HG03460 (cell line): ENCODE measurements around the gene KIAA0040.

Experiments
- ATAC-seq: cut with Tn5 transposase; IDR thresholded peaks from one replicate; pipeline ENCODE4 v1.9.1; 2021; ENCODE audit not compliant: unreplicated experiment

Gene KIAA0040

DNA sequence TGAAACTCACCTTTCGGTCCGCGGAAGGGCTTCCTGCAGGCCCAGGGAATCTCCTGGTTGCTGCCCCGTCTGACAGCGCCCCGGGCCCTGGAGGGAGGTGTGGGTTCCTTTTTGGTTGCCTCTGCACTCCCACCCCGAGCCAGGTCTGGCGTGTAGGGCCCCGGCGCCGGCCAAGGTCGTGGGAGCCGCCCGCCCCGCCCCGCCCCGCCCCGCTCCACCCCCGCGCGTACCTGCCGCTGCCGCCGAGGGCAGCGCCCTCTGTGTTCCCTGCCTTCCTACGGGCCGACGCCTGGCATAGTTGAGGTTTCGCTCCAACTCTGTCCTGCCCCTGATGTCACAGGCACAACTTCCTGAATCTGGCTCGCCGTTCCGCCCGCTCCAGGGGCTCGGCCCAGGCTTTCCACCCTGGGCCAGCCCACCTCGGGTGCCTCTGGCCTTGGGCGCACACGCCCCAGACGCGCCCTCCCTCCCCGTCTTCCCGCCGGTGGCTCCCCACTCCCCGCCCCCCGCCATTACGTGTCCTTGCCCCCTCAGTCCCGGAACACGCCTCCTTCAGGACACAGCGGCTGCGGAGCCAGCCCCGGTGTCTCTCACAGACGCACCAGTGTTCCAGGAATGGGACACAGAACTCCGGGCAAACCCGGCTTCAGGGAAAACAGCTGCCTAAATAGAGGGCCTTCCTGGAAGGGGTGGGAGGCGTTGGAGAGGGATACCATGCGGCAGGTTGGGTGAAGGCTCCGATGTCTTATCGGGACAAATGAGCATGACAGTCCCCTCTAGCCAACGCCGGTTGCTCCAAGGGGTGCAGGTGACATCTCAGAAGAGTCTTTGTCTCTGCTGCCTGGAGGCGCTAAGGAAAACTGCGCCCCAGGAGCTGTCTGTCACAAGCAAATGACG is at the start of gene KIAA0040:
Gene KIAA0040, minus strand, starts transcription at position 147 of the 897 bp plus-strand sequence. CDS start 31,763 bp downstream, outside the sequence.
- ATAC-seq, result peak; percentile 43

DNA sequence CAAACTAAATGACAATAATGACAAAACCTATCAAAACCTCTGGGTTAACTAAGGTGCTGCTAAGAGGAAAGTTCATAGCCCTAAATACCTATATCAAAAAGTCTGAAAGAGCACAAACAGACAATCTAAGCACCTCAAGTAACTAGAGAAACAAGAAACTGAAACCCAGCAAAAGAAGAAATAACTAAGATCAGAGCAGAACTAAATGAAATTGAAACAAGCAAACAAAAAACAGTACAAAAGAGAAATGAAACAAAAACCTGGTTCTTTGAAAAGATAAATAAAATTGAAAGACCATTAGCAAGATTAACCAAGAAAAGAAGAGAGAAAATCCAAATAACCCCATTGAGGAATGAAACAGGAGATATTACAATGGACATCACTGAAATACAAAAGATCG is 44.8 kb upstream of the KIAA0040 start:
- peak; percentile 80 for ATAC-seq

DNA sequence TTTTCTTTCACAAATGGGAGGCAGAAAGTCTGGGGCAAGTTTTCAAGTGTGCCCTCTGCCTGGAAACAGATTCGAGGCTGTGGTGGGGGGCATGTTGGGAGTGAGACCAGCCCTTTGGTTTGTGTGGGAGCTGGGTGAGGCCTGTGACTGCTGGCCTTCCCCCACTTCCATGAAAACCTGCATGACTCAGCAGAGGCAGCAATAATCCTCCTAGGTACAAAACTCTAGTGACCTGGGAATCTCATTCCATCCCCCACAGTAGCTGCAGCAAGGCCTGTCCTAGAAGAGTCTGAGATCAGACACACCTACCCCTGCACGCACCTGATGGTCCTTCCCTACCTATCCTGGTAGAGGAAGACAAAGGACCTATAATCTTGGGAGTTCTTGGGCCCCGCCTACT is 42.1 kb upstream of the KIAA0040 start:
- no peak for ATAC-seq

DNA sequence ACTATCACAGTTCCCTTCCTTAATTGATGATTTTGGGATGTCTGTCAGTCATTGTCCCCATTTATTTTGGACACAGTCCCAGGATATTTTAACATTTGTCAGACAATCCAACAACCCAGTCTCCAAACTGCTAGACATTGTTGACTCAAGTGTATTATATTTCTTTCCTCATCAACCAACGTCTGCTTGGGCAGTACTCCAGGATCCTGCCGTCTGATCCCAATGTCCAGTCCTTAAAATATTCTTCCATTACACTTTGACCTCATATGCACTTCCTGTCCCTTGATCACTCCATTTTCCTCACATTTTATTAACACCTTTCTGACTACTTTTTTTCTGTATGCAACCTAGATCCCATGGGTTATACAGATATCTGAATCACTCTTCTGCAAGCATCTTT is 39.8 kb upstream of the KIAA0040 start:
- ATAC-seq, result no peak

DNA sequence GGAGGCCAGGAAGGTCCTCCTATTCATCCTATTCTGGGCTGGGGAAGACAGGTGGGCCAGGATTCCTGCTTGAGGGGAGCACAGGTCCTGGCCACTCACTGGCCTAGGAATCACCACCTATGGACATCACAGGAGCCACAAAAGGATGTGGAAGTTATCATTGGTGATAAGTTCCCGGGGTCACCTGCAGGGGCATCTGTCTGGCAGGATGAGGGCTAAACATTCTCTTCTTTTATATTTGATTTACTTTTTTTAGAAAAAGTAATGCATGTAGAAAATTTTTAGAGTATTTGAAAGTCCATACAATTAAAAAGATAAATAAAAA is 33.2 kb upstream of the KIAA0040 start:
- peak; percentile 7 for ATAC-seq

DNA sequence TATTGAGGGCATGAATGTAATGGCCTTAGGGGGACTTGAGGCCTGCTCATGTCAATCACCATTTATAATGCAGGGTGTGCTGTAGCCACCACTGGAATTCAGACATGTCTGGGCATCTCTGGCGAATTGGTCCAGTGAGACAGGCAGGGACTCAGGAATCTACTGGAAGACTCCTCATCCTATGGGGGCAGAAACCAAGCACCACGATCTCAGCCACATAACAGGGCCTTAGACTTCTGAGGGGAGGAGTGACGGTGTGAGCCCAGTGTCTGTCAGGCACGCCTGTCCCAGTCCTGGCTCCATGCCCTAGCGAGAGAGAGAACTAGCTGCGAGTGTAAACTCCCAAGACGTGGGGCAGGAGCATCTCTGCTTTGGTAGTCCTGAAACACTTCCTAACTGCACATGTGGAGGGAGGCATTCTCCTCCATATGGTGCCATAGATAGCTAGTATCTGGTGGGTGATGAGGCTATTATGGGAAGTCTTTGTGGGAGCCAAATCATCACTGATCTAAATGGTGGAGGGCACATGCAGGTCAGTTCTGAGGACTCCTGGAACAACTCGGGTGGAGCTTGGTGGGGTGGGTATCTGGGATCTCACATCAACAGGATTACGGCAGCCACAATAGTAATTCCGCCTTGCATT is 29.8 kb upstream of the KIAA0040 start:
- no peak for ATAC-seq

DNA sequence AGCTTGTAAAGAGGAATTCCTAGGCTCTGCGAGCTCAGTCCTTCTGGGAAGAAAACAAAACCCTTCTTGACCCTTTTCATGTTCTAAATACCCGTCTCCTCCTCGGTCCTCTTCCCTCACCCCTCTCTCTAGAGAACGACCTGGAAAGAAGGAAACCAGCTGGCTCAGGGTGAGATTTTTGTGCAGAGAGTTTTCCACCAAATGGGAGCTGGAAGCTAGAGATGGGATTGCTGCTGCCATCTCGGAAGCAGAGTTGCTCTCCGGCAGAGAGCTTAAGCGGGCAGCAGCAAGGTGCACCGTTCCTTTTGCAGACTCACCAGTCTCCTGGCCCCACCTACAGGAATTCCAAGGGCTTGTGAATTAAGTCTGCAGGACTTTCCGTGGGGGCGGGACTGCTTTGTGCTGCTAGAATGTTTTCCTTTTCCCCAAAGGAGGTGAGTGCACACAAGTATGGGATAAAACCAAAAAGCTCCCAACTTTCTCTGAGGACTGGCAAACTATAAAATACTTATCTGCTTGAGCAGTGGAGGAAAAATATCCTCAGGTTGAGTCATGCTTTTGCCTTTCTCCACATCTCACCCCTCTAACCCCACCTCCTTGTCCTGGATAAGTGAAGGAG is 29.1 kb upstream of the KIAA0040 start:
- ATAC-seq, result no peak

DNA sequence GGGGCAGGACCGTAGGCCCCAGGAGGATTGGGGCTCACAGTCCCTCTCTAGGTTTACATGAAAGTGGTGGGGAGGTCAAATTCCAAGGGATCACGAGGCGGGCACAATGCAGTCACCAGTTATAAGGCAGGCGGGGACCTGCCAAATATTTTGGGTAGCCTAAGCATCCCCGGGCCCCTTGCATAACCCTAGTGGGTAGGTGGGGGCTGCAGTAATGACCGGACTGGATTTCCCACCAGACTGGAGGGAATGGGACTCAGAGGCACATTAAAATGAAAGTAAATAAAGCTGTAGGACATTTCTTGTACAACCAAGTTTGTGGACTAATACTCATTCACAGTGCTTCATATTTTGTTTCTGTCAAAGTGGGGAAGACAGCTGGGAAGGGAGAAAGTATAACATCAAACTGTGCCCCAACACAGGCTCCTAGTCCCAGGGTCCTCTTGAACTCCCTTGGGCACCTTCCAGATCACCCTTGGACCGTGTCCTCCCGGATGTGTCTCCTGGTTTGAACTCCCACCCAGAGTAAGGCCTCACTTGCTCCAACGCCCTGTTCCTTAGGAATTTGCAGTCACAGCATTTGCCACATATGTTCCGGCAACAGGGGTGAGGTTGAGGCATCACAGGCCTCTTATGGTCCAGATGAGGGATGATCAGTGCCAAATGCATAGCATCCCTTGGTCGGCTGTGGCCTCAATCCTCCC is 28.4 kb upstream of the KIAA0040 start:
- ATAC-seq, result no peak

DNA sequence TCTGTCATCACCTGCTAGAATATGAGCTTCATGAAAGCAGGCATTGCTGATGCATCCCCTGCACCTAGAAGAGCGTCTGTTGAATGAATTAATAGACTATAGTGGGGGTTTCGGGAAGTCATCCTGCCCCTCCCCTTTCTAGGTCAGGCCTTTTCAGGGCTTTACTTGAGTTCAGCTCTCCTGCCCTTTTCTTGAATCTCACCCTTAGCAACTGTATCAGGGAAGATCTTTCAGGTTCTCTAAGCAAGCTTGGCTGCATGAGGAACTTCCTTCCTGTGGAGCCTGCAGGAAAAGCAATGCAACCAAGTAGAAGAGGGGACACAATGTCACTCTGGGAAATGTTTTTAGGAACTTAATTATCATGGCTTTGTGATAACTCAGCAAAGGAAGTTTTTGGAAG is 27.2 kb upstream of the KIAA0040 start:
- no peak for ATAC-seq

DNA sequence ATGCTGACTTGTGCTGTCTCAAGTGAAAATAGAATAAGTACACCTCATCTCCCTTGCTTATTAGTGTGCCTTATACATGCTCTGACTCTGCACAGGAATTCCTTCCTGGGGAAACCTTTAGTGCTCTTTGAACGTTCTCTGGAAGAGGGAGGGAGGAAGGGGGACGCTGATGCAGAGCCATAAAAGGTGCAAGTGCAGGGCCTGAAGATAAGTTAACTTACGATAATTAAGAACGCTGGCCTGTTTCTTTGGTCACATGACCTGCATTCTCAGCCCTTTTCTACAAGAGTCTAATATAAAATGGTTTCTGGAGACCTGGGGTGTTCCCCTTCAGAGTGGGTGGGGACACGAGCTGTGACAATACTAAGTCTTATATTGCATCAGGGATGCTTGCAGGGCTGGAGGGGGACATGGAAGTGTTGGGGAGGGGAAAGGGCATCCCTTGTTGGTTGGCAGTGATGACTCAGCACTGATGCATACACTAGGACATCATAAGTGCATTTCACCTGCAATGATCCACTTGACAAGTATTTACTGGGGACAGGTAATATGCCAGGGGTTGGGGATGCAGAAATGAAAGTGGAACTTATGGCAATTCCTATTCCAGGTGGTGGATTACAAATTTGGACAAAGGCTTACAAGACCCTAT is 26.3 kb upstream of the KIAA0040 start:
- ATAC-seq, result no peak

DNA sequence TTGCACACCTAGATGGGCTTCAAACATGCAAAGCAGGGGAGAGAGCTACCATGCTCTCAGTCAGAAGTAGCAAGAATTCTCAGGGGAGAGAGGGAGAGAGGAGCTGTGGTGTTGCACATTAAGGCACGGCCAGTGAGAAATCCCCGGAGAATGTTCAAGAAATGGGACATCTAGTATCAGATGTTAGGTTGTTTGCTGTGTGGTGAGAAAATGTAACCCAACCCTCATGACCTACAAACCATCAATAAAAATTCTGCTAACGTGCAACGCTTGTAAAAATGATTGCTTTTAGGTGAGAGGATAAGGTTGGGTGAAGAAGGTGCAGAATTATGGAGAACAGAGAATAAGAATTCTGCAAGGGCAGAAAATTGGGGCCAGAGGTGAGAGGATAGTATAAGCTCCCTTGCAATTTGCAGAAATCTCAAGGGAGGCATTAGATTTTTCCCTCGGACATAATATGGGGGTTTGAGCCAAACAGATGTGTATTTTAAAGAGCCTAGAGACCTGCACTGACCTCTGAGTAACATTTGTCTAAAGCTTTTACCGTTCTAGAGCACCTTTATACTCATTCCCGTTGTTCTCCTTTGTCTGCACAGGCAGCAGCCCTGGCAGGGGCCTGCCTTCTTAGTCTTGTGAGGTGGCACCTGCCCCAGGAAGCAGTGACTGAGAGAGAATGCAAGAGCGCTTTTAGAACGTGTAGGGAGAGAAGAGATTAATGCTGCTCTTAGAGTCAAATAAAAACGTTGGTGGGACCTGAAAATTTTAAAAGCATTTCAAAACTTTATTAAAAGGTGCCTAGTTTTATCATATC is 25.4 kb upstream of the KIAA0040 start:
- ATAC-seq, result no peak

DNA sequence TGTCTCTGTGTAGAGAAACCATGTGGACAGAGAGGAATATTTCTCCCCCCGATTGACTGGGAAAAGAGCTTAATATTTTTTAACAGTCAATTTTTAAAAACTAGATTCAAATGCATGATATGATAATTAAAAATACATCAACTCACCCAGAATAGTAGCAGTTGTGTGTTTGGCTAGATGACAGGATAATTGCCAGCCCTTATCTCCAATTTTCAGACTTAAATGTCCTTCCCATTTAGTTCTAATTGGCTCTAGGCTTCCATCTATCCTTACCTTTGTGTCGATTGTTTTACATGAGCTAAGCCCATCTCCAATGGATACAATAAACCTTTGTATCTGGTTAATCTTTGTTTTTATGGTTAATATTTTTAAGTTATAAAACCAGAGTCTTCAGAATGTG is 23.9 kb upstream of the KIAA0040 start:
- ATAC-seq, result no peak

DNA sequence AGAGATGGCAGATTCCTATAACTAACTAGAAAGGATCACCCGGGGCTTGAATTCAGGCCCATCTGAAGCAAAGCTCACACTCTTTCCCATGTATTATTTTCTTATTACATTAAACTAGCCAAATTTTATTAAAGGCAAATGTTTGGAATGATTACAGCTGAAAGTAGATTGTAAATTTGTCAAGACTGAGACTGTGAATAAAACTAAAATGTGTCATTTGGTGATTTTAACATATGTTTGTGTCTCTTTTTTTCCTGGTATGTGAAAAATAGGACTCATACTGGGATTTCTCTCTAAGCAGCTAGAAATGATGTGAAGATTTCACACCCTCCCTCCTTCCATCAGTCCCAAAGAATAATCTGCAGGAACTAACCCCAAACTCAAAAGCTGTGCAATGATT is 19.1 kb upstream of the KIAA0040 start:
- ATAC-seq, result no peak

DNA sequence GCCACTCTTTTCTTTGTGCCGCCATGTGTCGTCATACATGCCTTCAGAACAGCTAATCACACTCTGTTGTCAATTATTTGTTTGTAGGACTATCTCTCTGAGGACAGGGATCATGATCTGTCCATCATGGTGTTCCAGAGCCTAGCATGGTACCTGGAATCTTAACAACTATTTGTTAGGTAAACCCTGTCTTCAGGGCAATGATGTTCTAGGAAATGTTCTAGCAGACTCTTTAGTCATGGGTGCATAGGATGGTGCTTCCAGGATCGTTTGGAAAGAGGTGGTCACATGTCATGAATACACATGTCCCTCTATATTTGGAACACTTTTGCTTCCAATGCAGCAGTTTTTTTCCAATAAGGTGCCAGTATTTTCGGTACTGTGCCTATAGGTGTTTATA is 18.2 kb upstream of the KIAA0040 start:
- no peak for ATAC-seq

DNA sequence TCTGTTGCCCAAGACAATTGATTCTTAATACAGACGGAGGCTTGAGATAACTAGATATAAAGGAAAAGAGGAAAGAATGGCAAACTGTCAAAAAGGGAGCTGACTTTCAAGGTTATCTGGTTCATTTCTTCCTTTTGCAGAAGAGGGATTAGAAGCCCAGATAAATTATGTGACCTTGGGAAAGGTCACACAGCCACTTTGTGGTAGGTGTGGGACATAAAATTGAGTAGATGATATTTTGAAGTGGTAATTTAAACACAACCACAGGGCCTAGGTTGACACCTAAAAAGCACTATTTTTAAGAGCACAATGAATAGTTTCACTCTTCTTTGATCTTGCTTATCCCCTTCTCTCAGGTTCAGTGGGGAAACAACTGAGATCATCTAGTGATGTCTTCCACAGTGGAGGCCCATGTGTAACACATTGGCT is 16.9 kb upstream of the KIAA0040 start:
- peak; percentile 37 for ATAC-seq

DNA sequence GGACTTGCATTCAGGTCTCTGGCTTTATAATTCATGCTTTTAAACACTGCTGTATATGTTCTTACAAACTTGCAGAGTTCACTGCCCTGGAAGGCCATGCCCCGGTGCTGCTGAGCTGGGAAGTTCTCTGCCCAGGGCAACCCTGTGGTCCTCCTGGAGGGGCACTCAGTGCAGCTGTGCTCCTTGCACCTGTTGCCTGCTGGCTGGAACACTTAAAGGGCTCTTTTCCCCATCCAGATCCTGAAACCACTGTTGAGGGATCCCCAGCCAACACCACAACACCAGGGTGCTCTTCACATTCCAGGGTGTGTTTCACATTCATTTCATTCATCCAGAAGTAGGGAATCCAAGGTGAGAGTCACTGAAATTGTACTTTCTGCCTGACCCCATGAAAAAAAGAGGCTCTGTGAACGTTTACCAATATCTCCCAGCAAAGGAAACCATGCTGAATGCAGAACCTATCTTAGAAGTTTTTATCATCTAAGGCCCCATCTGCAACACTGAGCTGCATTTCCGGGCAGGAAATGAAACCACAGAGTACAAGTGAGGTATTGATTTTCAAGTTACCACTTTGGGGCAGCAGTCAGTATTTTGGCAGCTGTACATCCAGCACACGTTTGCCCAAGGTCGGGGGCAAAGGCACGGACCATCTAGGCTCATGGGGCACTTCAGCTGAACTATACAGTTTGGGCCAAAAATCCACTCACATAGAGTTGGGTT is 16.4 kb upstream of the KIAA0040 start:
- ATAC-seq, result peak; percentile 84

DNA sequence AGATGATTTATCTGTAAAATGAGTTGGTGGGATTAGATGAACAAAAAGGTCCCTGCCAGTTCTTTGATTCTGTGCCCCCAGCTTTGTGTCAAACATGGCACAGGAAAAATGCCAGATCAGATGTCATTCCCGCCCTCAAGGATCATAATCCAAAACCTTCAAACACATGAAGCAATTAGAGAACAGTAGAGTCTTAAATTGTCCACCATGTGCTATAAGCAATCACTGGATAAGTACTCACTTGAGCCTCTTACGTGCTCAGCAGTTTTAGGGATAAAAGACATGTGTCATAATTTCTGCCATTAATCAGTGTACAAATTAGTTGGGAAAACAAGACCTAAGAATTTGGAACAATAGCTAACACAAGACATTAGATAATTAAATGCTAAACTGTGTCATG is 15.4 kb upstream of the KIAA0040 start:
- ATAC-seq, result no peak

DNA sequence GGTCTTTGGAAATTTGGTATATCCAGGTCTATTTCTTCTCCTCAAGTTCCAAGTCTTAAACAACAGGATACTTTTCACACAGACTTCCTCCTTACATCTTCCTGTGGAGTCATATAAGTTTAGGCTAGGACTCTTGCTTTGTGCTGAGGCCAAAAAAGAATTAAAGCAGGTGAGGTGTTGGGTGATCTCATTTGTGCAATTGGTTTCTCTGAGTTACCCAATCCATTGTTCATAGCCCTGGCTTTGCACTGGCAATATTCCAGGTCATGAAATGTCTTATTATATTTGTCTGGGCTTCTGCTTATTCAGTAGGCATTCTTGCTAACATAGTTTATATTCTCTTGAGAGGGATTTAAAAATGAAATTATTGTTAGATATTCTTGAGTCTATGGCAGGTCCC is 14.1 kb upstream of the KIAA0040 start:
- ATAC-seq, result no peak

DNA sequence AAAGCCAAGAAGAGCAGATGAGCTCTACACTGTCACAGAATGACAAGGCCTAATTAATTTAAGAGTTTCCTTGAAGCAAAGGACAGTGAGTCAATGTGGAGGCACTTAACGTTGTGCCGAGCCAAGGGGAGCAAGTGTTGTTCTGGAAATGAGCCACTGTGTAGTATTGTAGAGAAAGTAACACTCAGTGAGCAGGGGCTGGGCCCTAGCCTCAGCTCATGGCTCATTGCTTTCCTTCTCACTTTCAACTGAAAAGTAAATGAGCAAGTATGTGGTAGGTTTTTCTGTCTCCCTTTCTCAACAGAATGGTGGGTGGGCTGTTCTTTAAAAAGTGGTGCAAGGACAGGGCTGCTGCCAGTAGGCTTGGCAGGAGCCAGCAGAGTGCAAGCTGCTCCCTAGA is 11.8 kb upstream of the KIAA0040 start:
- ATAC-seq, result peak; percentile 64
